Osteocyte (in vitro differentiated cells): ENCODE results near the gene MBP. TPM values are rescaled to one million over a fixed set of nuclear protein-coding genes. Genes with fewer than 3 reads are reported as not detected.
A peak's percentile ranks its signal among the peaks of the same experiment; 100 is the strongest.

Source experiments
- DNase-seq: peaks from one replicate; pipeline ENCODE4 v3.0.0; 2021; ENCODE audit warnings: mixed read lengths; ENCODE audit not compliant: unreplicated experiment; ENCODE audit errors: extremely low spot score
- H3K27ac Mint-ChIP-seq: one replicate; pipeline ENCODE4 v1.8.0; 2021; ENCODE audit warnings: mild to moderate bottlenecking, mixed read lengths; ENCODE audit not compliant: unreplicated experiment
- H3K27me3 Mint-ChIP-seq: one replicate; pipeline ENCODE4 v1.8.0; 2021; ENCODE audit warnings: mixed read lengths; ENCODE audit not compliant: unreplicated experiment
- H3K36me3 Mint-ChIP-seq: one replicate; pipeline ENCODE4 v1.8.0; 2021; ENCODE audit warnings: mixed read lengths; ENCODE audit not compliant: unreplicated experiment
- H3K4me1 Mint-ChIP-seq: one replicate; pipeline ENCODE4 v1.8.0; 2021; ENCODE audit warnings: mixed read lengths; ENCODE audit not compliant: unreplicated experiment
- H3K4me3 Mint-ChIP-seq: one replicate; pipeline ENCODE4 v1.8.0; 2021; ENCODE audit warnings: mild to moderate bottlenecking, moderate library complexity, mixed read lengths; ENCODE audit not compliant: unreplicated experiment
- H3K9me3 Mint-ChIP-seq: one replicate; pipeline ENCODE4 v1.8.0; 2021; ENCODE audit warnings: mixed read lengths; ENCODE audit not compliant: unreplicated experiment
- total RNA-seq: library from RNA; stranded (reverse); gene quantifications from 2 replicates; pipeline ENCODE4 v1.2.1, GENCODE V29; 2021
- TF ChIP-seq, protein P1 (sequence below): fragments of 200-600 bp; sonication (generic); IDR thresholded peaks from 2 replicates; pipeline ENCODE4 v1.5.0; 2021; ENCODE audit warnings: antibody characterized with exemption, mild to moderate bottlenecking, moderate library complexity

MBP gene
- total RNA-seq, 1 donor from 2014 or later, result 18.6 TPM

DNA sequence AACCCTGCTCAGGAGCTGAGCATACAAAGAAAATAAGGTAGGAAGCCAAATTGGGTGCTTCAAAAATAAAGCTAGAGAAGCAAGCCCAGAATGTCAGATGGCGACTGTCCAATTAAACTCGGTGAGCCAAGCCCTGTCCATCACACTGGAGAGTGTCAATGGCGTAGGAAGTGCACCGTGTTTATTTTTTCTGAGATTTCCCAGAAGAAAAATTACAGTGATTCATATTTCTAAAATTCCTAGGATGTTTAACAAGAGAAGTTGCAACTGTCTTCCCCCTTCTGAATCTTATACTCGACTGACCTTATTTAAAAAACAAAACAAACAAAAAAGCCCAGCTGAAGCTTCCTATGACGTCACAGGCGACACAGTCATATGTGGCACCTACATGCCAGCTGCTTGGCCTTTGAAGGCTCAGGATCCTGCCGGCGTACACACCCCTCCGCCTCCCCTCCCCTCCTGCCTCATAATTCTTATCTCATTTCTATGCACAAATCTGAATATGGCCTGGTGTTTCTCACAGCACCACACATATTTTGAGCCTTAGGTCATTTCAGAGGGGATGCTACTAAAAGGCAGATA, 60.8 kb downstream of the MBP start:
- Mint-ChIP-seq H3K9me3 (no peaks in the 10 kb centered on the region), H3K27ac (peak overlapping the region; percentile 91), H3K36me3 (peaks cover 2% of the 10 kb centered on the region), H3K27me3 (no peaks in the 10 kb centered on the region), H3K4me1 (peaks cover 77% of the 10 kb centered on the region), H3K4me3 (peak overlapping the region; percentile 28)
- TF ChIP-seq, protein P1, sequence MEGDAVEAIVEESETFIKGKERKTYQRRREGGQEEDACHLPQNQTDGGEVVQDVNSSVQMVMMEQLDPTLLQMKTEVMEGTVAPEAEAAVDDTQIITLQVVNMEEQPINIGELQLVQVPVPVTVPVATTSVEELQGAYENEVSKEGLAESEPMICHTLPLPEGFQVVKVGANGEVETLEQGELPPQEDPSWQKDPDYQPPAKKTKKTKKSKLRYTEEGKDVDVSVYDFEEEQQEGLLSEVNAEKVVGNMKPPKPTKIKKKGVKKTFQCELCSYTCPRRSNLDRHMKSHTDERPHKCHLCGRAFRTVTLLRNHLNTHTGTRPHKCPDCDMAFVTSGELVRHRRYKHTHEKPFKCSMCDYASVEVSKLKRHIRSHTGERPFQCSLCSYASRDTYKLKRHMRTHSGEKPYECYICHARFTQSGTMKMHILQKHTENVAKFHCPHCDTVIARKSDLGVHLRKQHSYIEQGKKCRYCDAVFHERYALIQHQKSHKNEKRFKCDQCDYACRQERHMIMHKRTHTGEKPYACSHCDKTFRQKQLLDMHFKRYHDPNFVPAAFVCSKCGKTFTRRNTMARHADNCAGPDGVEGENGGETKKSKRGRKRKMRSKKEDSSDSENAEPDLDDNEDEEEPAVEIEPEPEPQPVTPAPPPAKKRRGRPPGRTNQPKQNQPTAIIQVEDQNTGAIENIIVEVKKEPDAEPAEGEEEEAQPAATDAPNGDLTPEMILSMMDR, result no peak
- no peak for DNase-seq

DNA sequence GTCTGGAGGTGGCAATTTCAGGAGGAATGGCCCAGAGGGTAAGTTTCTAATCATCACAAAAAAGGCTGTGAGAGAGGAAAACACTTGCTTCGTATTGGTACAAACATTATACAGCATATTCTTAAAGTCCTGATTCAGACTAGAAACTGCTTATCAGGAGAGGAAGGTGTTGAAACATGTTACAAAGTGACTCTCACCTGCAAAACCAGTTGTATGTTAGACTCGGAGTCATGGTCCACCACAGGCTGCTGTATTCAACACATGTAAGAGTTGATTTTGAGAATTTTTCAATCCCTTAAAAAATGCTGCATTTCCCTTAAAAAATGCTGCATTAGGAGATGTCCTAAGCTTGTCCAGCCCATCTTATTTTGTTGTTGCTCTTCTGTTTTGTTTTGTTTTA, 61.5 kb downstream of the MBP start:
- peak overlapping the region; percentile 91 for H3K27ac Mint-ChIP-seq

GRCh38 chr18:77070627-77071026, 62.0 kb downstream of the MBP start:
- no peak for DNase-seq
- H3K27ac Mint-ChIP-seq, result peak overlapping the region; percentile 91
- H3K36me3 Mint-ChIP-seq, result peaks cover 2% of the 10 kb centered on the region
- TF ChIP-seq, protein P1, result no peak
- H3K4me3 Mint-ChIP-seq, result no peak overlapping the region
- H3K9me3 Mint-ChIP-seq, result no peaks in the 10 kb centered on the region
- no peaks in the 10 kb centered on the region for H3K27me3 Mint-ChIP-seq
- peaks cover 89% of the 10 kb centered on the region for H3K4me1 Mint-ChIP-seq

More for the DNA sequence above, 61.5 kb downstream of the MBP start:
- no peak for DNase-seq
- Mint-ChIP-seq H3K27me3 (no peaks in the 10 kb centered on the region), H3K9me3 (no peaks in the 10 kb centered on the region), H3K4me3 (no peak overlapping the region), H3K36me3 (peaks cover 2% of the 10 kb centered on the region), H3K4me1 (peaks cover 85% of the 10 kb centered on the region)
- TF ChIP-seq, protein P1, result no peak

DNA sequence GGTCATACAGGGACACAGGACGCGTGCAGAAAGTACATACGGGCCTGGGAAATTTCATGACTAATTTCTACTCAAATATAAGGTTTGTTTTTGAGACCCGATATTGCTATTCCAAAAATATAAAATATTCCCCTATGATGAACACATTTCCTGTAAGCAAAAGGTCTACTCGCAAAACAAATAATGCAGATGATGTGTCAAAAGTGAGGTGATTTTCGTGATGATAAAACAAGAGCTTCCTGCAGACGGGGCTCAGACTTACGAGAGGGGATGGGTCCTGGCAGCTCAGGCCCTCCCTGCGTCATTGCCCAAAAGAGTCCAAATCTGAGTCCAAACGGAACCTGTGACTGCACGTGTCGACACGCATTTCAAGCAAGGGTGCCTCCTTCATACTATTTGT, 62.7 kb downstream of the MBP start:
- Mint-ChIP-seq H3K9me3 (no peaks in the 10 kb centered on the region), H3K27me3 (no peaks in the 10 kb centered on the region), H3K4me1 (peaks cover 95% of the 10 kb centered on the region), H3K27ac (peak overlapping the region; percentile 94), H3K36me3 (peaks cover 2% of the 10 kb centered on the region), H3K4me3 (peak overlapping the region; percentile 18)
- DNase-seq, result no peak
- TF ChIP-seq, protein P1, result no peak

DNA sequence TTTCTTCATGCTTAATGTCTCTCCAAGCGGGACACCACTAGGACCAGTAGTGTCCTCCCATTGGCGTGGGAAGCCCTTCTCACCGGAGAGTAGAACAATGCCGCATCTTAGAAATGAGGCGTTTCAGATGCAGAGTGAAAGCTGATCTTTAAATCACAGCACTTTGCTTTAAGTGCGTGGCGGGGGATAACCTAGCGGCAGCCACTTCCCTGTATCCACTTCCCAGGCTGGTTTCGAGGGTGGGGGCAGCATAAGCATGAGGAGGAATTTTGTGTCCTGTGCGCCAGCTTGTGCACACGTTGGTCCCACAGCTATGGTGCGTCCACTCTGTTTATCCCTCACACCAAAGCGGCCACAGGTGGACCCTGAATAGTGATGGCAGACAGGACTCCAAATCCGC, 63.1 kb downstream of the MBP start:
- peaks cover 2% of the 10 kb centered on the region for H3K36me3 Mint-ChIP-seq
- H3K27me3 Mint-ChIP-seq, result no peaks in the 10 kb centered on the region
- TF ChIP-seq, protein P1, result no peak
- H3K4me3 Mint-ChIP-seq, result no peak overlapping the region
- DNase-seq, result no peak
- H3K4me1 Mint-ChIP-seq, result peaks cover 93% of the 10 kb centered on the region
- H3K27ac Mint-ChIP-seq, result peak overlapping the region; percentile 94
- no peaks in the 10 kb centered on the region for H3K9me3 Mint-ChIP-seq
